GM18520 (cell line): ENCODE results near the gene SLC4A11.
"Not testable (repeated sequence)": the region's sequence is repeated elsewhere in the genome, so short reads cannot be mapped to it uniquely, and the experiment has no call there.

ENCODE experiments used
- ATAC-seq: cut with Tn5 transposase; IDR thresholded peaks from one replicate; pipeline ENCODE4 v1.9.1; 2021; ENCODE audit not compliant: unreplicated experiment

Gene SLC4A11

GRCh38 chr20:3204124-3204794 is 34.7 kb downstream of the SLC4A11 start, which contains the start of gene DDRGK1:
Gene DDRGK1, minus strand, starts transcription at chr20:3204682. Its CDS starts 55 bp downstream, at chr20:3204627.
- peak; percentile 72 for ATAC-seq

GRCh38 chr20:3203315-3204123 is 35.5 kb downstream of the SLC4A11 start:
- no peak for ATAC-seq

GRCh38 chr20:3202965-3203314 is 36.0 kb downstream of the SLC4A11 start:
- ATAC-seq: no peak

GRCh38 chr20:3199976-3200755 is 38.8 kb downstream of the SLC4A11 start:
- ATAC-seq: no peak

- ATAC-seq: no peak
These were observed 39.8 kb downstream of the SLC4A11 start for GRCh38 chr20:3199206-3199605.

GRCh38 chr20:3195590-3196237 is 43.3 kb downstream of the SLC4A11 start:
- no peak for ATAC-seq

GRCh38 chr20:3194617-3195280 is 44.2 kb downstream of the SLC4A11 start:
- ATAC-seq: no peak

- no peak for ATAC-seq
These were observed 45.0 kb downstream of the SLC4A11 start for GRCh38 chr20:3193806-3194616.

- no peak for ATAC-seq
These were observed 46.6 kb downstream of the SLC4A11 start for GRCh38 chr20:3192226-3193015.

GRCh38 chr20:3190681-3191111 is 48.3 kb downstream of the SLC4A11 start:
- ATAC-seq: no peak

GRCh38 chr20:3189561-3190131 is 49.3 kb downstream of the SLC4A11 start:
- ATAC-seq: no peak

- no peak for ATAC-seq
These were observed 50.1 kb downstream of the SLC4A11 start for GRCh38 chr20:3188823-3189413.

- ATAC-seq: not testable (repeated sequence)
These were observed 51.1 kb downstream of the SLC4A11 start for GRCh38 chr20:3187861-3188260.

- ATAC-seq: no peak
These were observed 54.9 kb downstream of the SLC4A11 start for GRCh38 chr20:3183896-3184612.

GRCh38 chr20:3182429-3182828 is 56.6 kb downstream of the SLC4A11 start:
- ATAC-seq: not testable (repeated sequence)

GRCh38 chr20:3181270-3181669 is 57.7 kb downstream of the SLC4A11 start:
- no peak for ATAC-seq

GRCh38 chr20:3180319-3180718 is 58.7 kb downstream of the SLC4A11 start:
- ATAC-seq: no peak
